Adrenal gland (tissue), 12 donors: ENCODE measurements around the gene KRTAP9-3. TPM values are rescaled to one million over a fixed set of nuclear protein-coding genes. Genes with fewer than 3 reads are reported as not detected.
"Not testable (repeated sequence)": the region's sequence is repeated elsewhere in the genome, so short reads cannot be mapped to it uniquely, and the experiment has no call there.

Experiments
- DNase-seq, 7 donors: peaks; one replicate each; pipeline ENCODE4 v3.0.0-alpha.2; 2019 to 2020
- H3K27ac ChIP-seq, 5 donors: fragments of 200-600 bp; sonication (generic) in 4 of 5; 1 replicate in 3 of 5; 2 replicates in 2 of 5; pipeline versions ENCODE4 v1.5.1 to v1.8.0; 2016 to 2020; ENCODE audit warnings: mild to moderate bottlenecking in 1 of 5
- H3K27me3 ChIP-seq: fragments of 200-600 bp; 2 replicates; pipeline ENCODE4 v1.8.0; 2021
- H3K36me3 ChIP-seq, 2 donors: fragments of 200-600 bp; replicated peaks in 1 of 2; 1 replicate in 1 of 2; 2 replicates in 1 of 2; pipeline versions ENCODE4 v1.5.1 to v1.8.0; 2018 to 2022
- H3K4me1 ChIP-seq, 2 donors: fragments of 200-600 bp; replicated peaks in 1 of 2; 1 replicate in 1 of 2; 2 replicates in 1 of 2; pipeline versions ENCODE4 v1.5.1 to v1.8.0; 2018 to 2021
- H3K4me3 ChIP-seq, 4 donors: fragments of 200-600 bp; sonication (generic) in 3 of 4; one replicate each; pipeline ENCODE4 v1.5.1; 2016 to 2018
- H3K9me3 ChIP-seq, 3 donors: fragments of 200-600 bp; sonication (generic) in 1 of 3; replicated peaks in 1 of 3; 1 replicate in 2 of 3; 2 replicates in 1 of 3; pipeline versions ENCODE4 v1.5.1 to v1.8.0; 2016 to 2021
- CTCF ChIP-seq, 6 experiments: fragments of 450-650 bp in 4 of 6; fragments of 200-600 bp in 2 of 6; sonication (generic) in 1 of 6; IDR thresholded peaks; 1 replicate in 5 of 6; 2 replicates in 1 of 6; pipeline versions ENCODE4 v1.5.1 to v1.8.0; 2016 to 2021; ENCODE audit warnings: antibody characterized with exemption in 6 of 6, mild to moderate bottlenecking in 2 of 6, moderate library complexity in 1 of 6
- POLR2A ChIP-seq, 2 donors: fragments of 450-650 bp; IDR thresholded peaks; one replicate each; pipeline ENCODE4 v1.6.1; 2017; ENCODE audit warnings: antibody characterized with exemption in 2 of 2, mild to moderate bottlenecking in 2 of 2, moderate library complexity in 1 of 2
- WGBS, 4 donors: extraction: QIAGEN DNeasy Blood & Tissue Kit in 2 of 4; methylation state at CpG; one replicate each; pipeline versions ENCODE4 v1.1.5 to v1.1.7; 2013 to 2017; 5-methylcytosine and 5-hydroxymethylcytosine counted together
- intact Hi-C, 2 donors: fragments of 100-400 bp; cut with DNase I; formaldehyde crosslinking; loops; one replicate each; pipeline versions ENCODE4 v1.14.1 to v1.15.0; 2022 to 2023
- polyA plus RNA-seq, 3 donors: library from polyadenylated mRNA; stranded (reverse); fragments of 200-250 nt in 2 of 3; fragments of 350-450 nt in 1 of 3; fragmentation: Illumina TruSeq in 1 of 3; extraction: RNeasy Lipid Tissue Mini Kit (QIAGEN cat#74804) in 1 of 3; gene quantifications; one replicate each; pipeline ENCODE4 v1.2.3, GENCODE V29; 2013 to 2014
- total RNA-seq, 9 donors: library from RNA; depleted of rRNA in 4 of 9; stranded (reverse); fragments of >200 nt in 4 of 9; fragments of 120-200 nt in 1 of 9; fragmentation: NEBNext Ultra II Directional in 1 of 9; extraction: Animal tissue kit (Norgen Biotek cat#: 25700) in 1 of 9; gene quantifications; one replicate each; pipeline versions ENCODE4 v1.1.0 to v1.2.4, GENCODE V29; 2013 to 2023
- donor health status: healthy with polysubstance abuse.
- donor health status: Bipolar disorder and iron deficiency.
- donor health status: DM: yes; HTN: yes; CAD: no.
- donor health status: DM: no; HTN: no; CAD: no.
- donor health status: DM: no; HTN: no; CAD: no.
- donor health status: DM: yes; HTN: yes; CAD: no.

The KRTAP9-3 gene
- total and polyA plus RNA-seq, 12 donors, result not detected

DNA sequence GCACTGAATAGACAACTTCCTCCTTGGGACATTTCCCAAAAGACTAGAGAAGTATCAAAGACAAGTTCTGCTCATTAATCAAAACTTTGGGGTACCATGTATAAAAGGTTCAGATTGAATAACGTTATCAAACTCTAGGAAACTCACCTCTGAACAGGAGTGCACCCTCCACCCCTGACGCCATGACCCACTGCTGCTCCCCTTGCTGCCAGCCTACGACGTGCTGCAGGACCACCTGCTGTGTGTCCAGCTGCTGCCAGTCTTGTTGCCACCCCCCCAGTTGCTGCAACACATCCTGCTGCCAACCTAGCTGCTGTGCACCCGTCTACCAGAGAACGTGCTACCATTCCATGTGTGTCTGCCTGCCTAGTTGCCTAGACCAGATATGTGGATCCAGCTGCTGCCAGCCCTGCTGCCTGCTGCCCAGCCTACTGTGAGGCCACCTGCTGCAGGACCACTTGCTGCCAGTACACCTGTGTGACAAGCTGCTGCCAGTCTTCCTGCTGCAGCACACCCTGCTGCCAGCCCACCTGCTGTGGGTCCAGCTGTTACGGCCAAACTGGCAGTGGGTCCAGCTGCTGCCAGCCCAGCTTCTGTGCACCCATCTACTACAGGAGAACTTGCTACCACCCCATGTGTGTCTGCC is 19.6 kb upstream of the KRTAP9-3 start:
- Histone ChIP-seq H3K4me1 (no peaks in the 10 kb centered on the region), H3K27me3 (peaks cover 11% of the 10 kb centered on the region), H3K36me3 (no peaks in the 10 kb centered on the region), H3K9me3 (peaks cover 0 to 6% (median 0%) of the 10 kb centered on the region in 3 donors), H3K4me3 (no peak overlapping the region), H3K27ac (no peak overlapping the region)
- no peak for TF ChIP-seq CTCF (IDR thresholded peaks at IDR 0.05)
- TF ChIP-seq POLR2A (IDR thresholded peaks at IDR 0.05), result no peak
- intact Hi-C loops, result no loop called here
- WGBS, 4 donors, result 70 to 75% (median 73%) methylated on average over 5 to 7 of the region's 7 CpGs
- DNase-seq, result no peak

DNA sequence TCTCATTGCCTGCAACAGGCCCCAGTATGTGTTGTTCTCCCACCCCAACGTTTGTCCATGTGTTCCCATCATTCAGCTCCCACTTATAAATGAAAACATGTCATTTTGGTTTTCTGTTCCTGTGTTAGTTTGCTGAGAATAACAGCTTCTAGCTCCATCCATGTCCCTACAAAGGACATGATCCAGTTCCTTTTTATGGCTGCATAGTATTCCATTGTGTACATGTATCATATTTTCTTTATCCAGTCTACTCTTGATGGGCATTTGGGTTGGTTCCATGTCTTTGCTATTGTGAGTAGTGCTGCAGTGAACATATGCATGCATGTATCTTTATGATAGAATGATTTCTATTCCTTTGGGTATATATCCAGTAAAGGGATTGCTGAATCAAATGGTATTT is 16.6 kb upstream of the KRTAP9-3 start:
- Histone ChIP-seq H3K27me3 (peaks cover 2% of the 10 kb centered on the region), H3K4me1 (no peaks in the 10 kb centered on the region), H3K27ac (no peak overlapping the region), H3K9me3 (no peaks in the 10 kb centered on the region), H3K4me3 (no peak overlapping the region), H3K36me3 (no peaks in the 10 kb centered on the region)
- DNase-seq, result no peak
- 58 to 87% (median 66%) methylated on average over 1 of the region's 1 CpG for WGBS, 4 donors
- no peak for TF ChIP-seq POLR2A (IDR thresholded peaks at IDR 0.05)
- intact Hi-C loops, result no loop called here

DNA sequence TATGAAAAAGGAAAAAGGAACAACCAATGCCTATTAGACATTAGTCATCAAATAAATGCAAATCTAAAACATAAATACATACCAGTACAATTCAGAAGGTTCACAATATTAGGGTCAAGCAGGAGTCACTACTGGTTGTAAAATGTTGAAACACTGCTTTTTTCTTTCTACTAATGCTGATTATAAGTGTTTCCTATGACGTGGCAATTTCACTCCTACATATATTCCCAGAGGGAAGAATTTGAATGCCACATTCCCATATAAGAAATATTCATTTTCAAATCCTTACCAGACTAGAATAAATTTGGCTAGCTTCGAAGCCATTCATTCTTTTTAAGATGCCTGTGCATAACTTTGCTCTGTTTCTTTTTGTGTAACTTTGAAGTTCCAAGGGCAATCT is 8.4 kb upstream of the KRTAP9-3 start:
- H3K9me3 ChIP-seq, result no peaks in the 10 kb centered on the region
- intact Hi-C loops, result no loop called here
- WGBS, 4 donors, result 59 to 63% (median 60%) methylated on average over 2 of the region's 2 CpGs

DNA sequence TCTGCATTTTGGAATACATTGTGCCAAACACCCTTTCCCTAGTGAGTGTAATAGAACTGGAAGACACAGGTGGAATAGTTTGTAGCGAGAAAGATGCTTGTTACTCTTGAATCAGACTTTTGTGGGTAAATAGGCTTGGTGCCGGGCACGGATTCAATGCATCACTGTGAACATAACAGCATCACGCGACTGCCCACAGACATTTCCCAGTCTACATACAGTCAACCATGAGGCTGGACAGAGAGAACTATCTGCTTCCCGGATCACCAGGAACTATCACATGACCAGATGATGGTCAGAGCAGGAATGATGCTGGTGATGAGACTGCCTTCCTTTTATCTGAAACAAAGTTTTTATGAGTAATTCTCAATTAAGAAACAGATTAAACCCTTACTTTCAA is 6.2 kb upstream of the KRTAP9-3 start:
- intact Hi-C loops, result no loop called here
- no peaks in the 10 kb centered on the region for H3K9me3 ChIP-seq
- H3K4me1 ChIP-seq, result no peaks in the 10 kb centered on the region
- no peak overlapping the region for H3K4me3 ChIP-seq
- TF ChIP-seq POLR2A (IDR thresholded peaks at IDR 0.05), result no peak
- TF ChIP-seq CTCF (IDR thresholded peaks at IDR 0.05), result no peak
- WGBS, 4 donors, result 80 to 92% (median 87%) methylated on average over 6 of the region's 6 CpGs
- no peak overlapping the region for H3K27ac ChIP-seq
- no peak for DNase-seq
- H3K27me3 ChIP-seq, result no peaks in the 10 kb centered on the region
- no peaks in the 10 kb centered on the region for H3K36me3 ChIP-seq

More for the DNA sequence above, 8.4 kb upstream of the KRTAP9-3 start:
- TF ChIP-seq POLR2A (IDR thresholded peaks at IDR 0.05), result no peak
- TF ChIP-seq CTCF (IDR thresholded peaks at IDR 0.05), result no peak
- H3K4me3 ChIP-seq, result no peak overlapping the region
- H3K27me3 ChIP-seq, result no peaks in the 10 kb centered on the region
- no peak for DNase-seq
- no peak overlapping the region for H3K27ac ChIP-seq
- H3K4me1 ChIP-seq, result no peaks in the 10 kb centered on the region
- no peaks in the 10 kb centered on the region for H3K36me3 ChIP-seq

- H3K27me3 ChIP-seq, DNase-seq, H3K4me1 ChIP-seq, H3K36me3 ChIP-seq, H3K9me3 ChIP-seq, intact Hi-C loops, H3K4me3 ChIP-seq, H3K27ac ChIP-seq: not testable (repeated sequence)
- 40 to 47% (median 44%) methylated on average over 1 to 3 of the region's 4 CpGs; no CpG with 5 or more reads in 1 of the 4 donors for WGBS, 4 donors
These were observed 5.6 kb upstream of the KRTAP9-3 start, which contains the start of gene KRTAP9-2 for GRCh38 chr17:41226598-41227095. TSS of gene KRTAP9-2 (plus strand) at chr17:41226648. CDS start at chr17:41226655, 7 bp downstream.
